GM18517 (cell line): ENCODE results near the gene ZC3H11A.
A peak's percentile ranks its signal among the peaks of the same experiment; 100 is the strongest.
"Not testable (repeated sequence)": the region's sequence is repeated elsewhere in the genome, so short reads cannot be mapped to it uniquely, and the experiment has no call there.

Source experiments
- ATAC-seq: cut with Tn5 transposase; IDR thresholded peaks from one replicate; pipeline ENCODE4 v1.9.1; 2021; ENCODE audit warnings: mild to moderate bottlenecking, moderate library complexity; ENCODE audit not compliant: unreplicated experiment

ZC3H11A gene

DNA sequence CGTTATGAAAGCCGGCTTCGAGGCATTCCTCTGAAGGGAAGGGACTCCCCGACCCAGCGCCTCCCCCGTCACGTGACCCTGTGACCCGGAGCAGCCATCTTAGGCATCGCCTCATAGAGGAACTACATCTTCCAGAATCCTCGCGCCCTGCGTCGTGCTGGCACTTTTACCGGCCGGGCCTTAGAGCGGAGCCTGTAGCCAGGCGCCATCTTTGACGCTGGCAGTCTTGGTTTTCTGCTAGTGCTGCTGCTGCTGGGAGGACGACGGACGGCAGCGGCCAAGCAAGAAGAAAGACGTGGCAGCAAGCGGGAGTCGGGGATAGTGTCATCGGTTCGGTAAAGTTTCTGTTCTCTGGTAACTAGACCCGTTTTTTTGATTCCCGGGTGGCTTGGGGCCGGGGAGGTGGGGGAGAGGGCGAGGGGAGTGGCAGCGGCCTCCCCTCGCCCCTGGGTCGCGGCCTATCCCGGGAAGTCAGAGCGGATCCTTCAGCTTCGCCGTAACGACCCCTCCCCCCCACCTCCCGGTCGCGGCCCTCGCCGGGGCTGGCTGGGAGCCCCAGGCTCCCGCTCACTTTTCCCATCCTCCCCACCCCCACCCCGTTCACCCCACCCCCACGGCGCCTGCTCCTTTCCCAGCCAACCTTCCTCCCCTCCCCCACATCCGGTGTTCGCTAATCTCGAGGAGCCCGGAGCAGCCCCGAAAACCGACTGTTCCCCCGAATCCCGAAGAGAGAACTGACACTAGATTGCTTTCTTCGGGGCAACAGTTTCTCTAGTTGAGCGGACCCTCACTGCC is at the start of gene ZC3H11A, which contains the start of gene ZBED6:
ZC3H11A (plus strand) TSS at position 183 of the 795 bp plus-strand sequence. CDS start 21,448 bp downstream, outside the sequence.
ZBED6 (plus strand) TSS at position 183 of the 795 bp plus-strand sequence. CDS start 1,900 bp downstream, outside the sequence.
- ATAC-seq: peak; percentile 97

DNA sequence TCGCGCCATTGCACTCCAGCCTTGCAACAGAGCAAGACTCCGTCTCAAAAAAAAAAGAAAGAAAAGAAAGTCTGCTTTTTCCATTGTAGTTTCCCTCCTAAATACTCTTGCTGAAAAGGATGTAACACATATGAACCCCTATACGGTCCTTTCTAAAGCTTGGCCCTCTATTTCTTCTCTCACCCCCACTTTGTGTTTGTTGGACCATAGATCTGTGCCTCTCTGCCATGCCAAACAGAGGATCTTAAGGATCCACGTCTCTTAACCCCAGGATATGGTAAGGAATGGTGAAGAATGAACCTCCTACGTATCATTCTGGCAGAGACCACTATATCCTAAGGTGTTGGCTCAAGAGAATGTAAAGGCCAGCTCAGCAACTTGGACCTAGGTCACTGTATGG is 49.1 kb upstream of the ZC3H11A start:
- ATAC-seq: no peak

DNA sequence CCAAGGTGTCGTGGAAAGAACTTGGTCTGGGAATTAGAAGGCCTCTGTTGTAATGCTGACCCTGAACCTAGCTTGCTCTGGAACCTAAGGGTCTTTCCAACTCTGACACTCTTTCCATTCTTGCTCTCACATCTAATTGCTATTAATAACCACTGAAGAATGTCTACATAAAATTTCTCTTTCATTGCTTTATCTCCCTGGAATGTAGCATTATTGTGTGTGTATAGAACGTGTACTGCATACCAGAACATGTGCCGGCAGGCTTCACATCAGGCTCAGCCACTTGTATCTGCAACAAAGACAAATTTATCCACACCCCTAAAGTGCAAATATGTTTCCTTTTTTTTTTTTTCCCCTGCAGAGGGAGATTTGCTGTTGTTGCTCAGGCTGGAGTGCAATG is 44.4 kb upstream of the ZC3H11A start:
- ATAC-seq: no peak

DNA sequence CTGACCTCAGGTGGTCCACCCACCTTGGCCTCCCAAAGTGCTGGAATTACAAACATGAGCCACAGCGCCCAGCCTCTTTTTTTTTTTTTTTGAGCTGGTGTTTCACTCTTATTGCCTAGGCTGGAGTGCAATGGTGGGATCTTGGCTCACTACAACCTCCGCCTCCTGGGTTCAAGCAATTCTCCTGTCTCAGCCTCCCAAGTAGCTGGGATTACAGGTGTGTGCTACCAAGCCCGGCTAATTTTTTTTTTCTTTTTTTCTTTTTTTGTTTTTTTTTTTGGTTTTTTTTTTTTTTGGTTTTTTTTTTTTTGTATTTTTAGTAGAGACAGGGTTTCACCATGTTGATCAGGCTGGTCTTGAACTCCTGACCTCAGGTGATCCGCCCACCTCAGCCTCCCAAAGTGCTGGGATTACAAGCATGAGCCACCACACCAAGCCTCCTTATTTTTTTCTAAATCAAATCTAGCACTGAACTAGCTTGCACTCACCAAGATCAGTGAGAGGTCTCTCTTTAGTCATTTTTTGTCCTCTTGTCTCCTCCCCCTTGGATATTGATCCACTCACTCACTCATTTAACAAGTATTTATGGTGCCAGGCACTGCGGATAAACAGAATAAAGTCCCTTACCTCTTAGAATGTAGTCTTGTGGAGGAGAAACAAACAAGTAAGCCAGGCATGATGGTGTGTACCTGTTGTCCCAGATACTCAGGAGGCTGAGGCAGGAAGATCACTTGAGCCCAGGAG is 43.6 kb upstream of the ZC3H11A start:
- ATAC-seq: not testable (repeated sequence)

DNA sequence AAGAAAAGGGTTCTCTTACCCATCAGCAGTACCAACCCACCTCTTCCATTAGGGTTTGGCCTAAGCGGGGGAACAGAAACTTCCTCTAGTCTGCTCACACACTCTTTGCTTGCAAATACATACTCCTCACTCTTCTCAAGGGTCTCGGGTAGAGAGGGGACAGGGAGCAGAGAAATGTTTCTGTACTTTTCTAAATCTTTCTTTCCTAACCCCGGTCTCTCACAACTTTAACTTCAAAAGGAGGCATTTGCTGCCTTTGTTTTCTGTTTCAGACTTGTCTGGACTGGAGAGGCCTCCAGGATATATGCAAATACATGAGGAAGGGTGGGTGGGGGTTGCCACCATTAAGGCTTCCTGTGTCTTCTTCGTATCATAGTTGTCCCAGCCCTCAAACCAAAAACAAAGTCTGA is 41.0 kb upstream of the ZC3H11A start:
- peak; percentile 68 for ATAC-seq

DNA sequence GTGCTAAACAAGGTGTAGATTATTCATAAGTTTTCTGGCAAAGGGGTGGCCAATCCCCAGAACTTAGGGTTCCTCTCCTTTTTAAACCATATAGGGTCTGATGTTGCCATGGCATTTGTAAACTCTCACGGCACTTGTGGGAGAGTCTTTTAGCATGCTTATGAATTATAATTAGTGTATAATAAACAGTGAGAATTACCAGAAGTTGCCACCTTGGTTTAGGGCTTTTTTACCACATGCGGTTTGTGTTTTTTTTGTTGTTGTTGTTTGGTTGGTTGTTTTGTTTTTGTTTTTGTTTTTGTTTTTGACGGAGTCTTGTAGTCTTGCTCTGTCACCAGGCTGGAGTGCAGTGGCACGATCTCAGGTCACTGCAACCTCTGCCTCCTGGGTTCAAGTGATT is 39.4 kb upstream of the ZC3H11A start:
- ATAC-seq: no peak

DNA sequence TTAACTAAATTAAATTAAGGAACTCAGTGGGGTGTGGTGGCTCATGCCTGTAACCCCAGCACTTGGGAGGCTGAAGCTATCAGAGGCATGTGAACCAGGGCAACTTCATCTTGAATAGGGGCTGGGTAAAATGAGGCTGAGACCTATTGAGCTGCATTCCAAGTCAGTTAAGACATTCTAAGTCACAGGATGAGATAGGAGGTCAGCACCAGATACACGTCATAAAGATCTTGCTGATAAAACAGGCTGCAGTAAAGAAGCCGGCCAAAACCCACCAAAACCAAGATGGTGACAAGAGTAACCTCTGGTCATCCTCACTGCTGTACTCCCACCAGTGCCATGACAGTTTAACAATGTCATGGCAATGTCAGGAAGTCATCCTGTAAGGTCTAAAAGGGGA is 36.7 kb upstream of the ZC3H11A start:
- not testable (repeated sequence) for ATAC-seq

DNA sequence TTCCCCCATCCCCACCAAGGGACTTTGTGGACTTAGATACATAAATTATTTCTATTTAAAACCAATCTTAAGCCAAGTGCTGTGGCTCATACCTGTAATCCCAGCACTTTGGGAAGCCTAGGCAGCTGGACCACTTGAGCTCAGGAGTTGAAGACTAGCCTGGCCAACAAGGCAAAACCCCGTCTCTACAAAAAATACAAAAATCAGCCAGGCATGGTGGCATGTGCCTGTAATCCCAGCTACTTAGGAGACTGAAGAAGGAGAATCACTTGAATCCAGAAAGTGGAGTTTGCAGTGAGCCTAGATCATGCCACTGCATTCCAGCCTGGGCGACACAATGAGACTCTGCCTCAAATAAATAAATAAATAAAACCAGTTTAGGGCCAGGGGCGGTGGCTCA is 34.9 kb upstream of the ZC3H11A start:
- ATAC-seq: no peak

DNA sequence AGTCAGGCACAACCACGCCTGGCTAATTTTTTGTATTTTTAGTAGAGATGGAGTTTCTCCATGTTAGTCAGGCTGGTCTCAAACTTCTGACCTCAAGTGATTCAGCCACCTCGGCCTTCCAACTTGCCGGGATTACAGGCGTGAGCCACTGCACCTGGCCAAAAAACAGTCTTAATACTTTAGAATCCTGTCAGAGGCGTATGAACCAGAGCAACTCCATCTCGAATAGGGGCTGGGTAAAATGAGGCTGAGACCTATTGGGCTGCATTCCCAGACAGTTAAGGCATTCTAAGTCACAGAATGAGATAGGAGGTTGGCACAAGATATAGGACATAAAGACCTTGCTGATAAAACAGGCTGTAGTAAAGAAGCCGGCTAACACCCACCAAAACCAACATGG is 33.5 kb upstream of the ZC3H11A start:
- not testable (repeated sequence) for ATAC-seq

DNA sequence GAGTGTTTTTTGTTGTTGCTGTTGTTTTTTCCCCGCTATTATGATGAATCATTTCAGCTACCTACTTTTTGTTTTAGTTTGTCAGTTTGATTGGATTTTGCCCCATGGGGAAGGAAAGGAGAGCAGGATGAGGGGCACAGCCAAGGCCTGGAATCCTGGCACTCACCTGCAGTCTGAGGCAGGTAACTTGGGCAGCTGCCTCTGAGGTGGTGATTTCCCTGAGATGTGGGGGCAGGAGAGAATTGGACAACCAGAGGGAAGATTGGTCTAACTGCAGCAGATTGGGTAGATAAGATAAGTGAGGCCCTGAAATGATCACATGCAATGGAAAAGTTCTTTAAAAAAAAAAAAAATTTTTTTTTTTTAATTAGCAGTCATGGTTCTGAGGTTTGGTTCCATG is 31.9 kb upstream of the ZC3H11A start:
- ATAC-seq: no peak

DNA sequence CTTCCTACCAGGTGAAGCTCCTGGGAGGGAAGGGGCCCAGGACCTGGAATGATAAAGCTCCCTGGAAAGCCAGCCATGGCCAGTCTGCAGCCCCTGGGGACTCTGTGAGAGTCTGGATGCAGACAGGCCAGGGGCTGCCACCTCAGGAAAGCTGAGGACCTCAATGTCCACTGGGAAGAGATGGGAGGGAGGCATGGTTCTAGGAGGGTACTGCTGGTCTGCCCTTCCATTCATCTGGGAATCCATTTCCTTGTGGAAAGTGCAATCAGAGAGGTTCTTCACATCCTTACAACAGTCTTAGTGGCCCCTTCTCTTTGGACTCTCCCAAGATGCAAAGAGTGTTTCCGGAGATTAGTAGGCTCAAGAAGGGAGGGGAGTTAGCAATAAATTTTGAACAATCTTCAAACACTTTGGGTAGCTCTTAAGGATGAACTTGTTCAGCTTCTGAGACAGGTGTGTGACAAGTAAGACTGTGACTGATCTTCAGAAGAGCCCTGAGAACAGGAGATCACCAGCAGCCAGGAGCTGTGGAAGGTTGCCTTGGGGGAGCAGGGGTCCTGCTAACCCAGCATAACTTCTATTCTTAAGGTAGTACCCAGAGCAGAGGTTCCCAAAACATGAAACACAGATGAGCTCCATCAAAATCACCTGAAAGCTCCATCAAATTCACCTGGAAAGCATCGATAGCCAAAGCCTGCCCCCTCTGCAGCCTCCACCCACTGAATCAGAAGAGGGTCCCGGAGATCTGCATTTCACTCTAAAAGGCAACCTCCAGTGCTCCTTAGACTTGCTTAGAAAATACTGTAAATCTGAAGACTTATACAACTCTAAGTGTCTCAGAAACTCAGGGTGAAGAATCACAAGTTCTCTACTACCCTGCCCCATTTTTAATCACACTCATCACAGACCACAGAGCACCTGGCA is 31.1 kb upstream of the ZC3H11A start:
- no peak for ATAC-seq

DNA sequence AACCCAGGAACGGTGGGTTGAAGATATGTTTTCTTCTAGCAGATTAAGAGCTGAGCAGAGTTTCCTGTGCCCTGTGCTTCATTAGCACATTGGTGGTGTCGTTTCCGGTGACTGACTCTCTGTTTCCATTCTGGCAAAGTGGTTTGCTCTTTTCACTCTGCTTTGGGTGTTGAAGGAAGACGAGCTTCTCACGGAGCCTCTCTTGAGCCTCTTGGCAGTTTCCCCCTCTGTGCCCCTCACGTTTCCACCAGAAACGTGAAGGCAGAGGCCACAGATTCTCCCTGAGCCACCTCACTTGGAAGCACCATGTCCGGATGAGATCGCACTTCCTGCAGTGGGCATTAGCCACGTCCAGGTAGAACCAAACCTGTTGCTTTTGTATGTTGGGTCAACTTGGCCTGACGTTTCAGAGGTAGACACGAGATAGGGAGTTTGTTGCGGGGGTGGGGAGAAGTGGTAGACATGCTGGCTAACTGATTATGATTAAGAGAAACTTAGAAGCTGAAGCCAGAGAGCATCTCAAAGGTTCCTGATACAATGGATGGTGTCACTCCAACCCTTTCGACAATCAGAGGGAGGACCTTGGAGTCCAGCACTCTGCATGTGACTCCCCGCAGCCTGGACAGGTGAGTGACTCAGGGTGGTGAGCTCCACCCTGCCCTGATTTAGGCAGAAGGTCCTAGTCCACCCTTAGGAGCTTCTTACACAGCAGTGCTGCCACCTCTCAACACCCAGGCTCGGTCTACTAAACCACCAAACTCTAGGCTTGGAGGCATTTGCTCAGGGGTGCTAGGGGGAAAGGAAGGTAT is 30.2 kb upstream of the ZC3H11A start, which contains the start of gene LAX1:
LAX1 (plus strand) TSS at position 155 of the 809 bp plus-strand sequence; CDS start at position 538, 383 bp downstream.
- ATAC-seq: peak; percentile 83

DNA sequence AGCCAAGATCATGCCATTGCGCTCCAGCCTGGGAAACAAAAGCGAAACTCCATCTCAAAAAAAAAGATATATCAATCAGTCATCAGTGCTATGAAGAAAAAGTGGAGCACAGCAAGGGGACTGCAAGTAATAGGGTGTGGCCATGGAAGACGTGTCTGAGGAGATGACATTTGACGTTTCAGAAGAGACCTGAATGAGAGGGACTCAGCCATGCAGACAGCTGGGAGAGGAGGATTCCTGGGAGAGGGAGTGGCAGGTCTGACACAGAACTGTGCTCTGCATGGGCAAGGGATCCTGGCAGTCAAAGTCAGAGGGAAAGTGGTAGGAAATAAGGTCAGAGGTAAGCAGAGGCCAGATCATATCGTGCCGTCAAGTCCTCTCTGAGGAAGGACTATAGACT is 27.2 kb upstream of the ZC3H11A start:
- ATAC-seq: no peak

DNA sequence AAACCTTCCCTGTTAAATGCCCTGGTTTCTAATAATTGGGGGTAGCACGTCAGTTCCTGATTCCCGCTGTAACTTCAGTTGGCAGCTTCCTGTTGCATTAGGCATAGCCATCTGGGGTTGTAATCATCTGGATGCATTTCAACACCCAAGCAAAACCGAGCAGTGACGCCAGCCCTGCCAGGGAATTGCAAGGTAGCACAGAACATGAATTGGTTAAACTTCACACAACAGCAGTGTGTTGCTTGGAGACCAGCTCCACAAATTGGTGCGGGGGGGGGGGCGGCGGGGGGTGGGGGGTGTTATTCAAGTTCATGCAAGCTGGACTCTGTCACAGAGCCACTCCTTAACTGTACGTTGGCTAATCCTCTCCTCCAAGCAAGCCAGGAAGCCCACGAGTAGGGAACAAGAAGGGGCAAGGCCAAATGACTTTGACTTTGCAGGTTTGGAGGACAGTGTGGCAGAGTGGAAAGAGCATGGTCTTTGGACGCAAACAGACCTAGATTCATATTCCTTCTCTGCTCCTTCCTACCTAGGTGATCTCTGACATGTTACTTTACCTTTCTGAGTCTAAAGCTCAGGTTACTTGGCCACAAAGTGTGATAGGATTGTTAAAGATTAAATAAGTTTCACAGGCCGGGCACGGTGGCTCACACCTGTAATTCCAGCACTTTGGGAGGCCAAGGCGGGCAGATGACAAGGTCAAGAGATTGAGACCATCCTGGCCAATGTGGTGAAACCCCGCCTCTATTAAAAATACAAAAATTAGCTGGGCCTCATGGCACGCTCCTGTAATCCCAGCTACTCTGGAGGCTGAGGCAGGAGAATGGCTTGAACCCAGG is 25.7 kb upstream of the ZC3H11A start:
- no peak for ATAC-seq

DNA sequence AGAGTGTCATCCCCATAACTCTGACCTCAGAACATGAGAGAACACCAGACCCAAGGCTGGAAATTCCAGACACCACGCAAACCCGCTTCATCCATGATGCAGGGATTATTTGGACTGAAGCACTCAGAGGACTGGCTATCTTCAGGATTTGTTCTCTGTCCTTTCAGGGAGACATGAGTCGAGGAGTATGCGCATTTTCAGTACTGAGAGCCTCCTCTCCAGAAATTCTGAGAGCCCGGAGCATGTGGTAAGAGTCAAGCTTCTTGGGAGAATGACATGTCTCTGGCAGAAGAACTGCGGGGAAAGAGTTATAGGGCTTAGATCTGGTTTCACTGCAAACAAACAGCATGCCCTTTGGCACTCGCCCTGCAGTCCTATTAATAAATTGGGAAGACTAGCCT is 23.5 kb upstream of the ZC3H11A start:
- ATAC-seq: no peak

DNA sequence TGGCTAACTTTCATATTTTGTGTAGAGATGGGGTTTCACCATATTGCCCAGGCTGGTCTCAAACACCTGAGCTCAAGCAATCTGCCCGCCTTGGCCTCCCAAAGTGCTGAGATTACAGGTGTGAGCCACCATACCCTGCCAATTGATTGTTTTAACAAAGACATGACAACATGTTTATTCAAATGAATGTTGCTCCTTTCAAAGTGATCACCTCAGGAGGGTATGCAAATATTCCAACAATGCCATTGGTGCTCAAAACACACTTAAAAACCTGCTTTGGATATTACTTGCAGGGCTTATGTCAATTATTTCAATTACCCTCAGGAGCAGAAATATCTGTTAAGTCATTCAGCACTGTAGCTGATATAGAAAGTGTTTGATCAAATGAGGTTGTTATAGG is 22.6 kb upstream of the ZC3H11A start:
- no peak for ATAC-seq

DNA sequence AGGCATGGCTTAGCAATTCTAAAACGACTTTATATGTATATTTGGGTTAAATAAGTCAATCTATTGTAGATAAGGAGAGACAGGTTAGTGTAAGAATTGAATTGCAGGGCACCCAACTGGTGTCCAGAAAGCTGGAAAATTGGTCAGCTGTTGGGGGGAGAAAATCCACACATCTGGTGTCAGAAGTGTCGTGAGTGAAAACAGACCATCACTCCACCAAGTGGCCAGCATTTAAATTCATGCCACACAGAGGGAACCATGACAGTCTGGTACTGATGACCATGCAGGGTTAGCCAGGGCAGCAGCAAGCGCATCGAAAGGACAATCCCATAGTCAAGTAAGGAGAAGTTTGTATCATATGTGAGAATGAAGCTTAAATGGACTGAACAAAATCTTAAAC is 18.8 kb upstream of the ZC3H11A start:
- ATAC-seq: no peak

DNA sequence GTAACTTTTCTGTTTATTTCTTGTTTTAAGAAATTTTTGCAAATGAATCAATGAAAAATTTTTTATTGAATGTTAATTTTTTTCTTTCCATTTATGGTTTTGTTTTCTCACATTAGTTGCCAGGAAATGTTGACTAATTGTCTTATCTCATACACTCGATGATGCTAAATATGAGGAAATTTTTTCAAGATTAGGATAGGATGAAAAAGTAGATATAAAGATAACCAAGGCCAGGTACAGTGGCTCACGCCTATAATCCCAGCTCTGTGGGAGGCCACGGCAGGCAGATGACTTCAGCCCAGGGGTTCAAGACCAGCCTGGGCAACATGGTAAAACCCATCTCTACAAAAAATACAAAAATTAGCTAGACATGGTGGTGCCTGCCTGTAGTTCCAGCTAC is 17.8 kb upstream of the ZC3H11A start:
- no peak for ATAC-seq

DNA sequence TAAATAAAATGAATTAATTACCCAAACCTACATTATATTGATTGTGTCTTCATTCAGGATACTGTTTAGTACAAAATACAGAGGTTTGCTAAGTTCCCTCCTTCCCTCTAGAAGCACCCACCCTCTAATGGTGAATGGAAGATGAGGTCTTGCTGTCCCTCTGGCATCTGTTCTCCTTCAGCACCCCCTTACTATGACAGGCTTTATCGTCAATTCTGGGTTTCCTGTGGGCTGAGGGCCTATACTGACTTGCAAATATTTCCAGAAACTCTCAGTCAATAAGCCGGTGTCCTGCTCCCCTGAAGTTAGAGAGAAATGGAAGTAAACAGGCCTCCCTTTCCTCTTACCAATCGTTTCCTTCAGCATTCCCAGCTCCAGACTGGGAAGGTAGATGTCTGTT is 17.3 kb upstream of the ZC3H11A start:
- no peak for ATAC-seq
